Stimulated activated CD4-positive, alpha-beta T cell treated with anti-CD3 and anti-CD28 coated beads, Interleukin-2, amount 100 ng/mL, for 24 hours (primary cell): ENCODE measurements around the gene PLPP6.

Experiments
- DNase-seq, 2 donors: peaks; one replicate each; pipeline ENCODE4 v3.0.0-alpha.2; 2020

PLPP6 gene

GRCh38 chr9:4700932-4701331 is 38.8 kb downstream of the PLPP6 start:
- no peak for DNase-seq

- DNase-seq, result no peak
Observed at GRCh38 chr9:4701526-4701925, 39.4 kb downstream of the PLPP6 start.

- no peak for DNase-seq
Observed at GRCh38 chr9:4704129-4704528, 42.0 kb downstream of the PLPP6 start.

- DNase-seq, result no peak
Observed at GRCh38 chr9:4706021-4706420, 43.9 kb downstream of the PLPP6 start.

GRCh38 chr9:4706971-4707622 is 45.0 kb downstream of the PLPP6 start:
- DNase-seq, result no peak

- no peak for DNase-seq
Observed at GRCh38 chr9:4709380-4709779, 47.3 kb downstream of the PLPP6 start.

GRCh38 chr9:4713849-4714248 is 51.8 kb downstream of the PLPP6 start:
- DNase-seq, result no peak

- DNase-seq, result no peak
Observed at GRCh38 chr9:4714266-4715016, 52.3 kb downstream of the PLPP6 start.
